Adrenal gland (tissue), 12 donors: ENCODE measurements around the gene UQCC3. TPM values are rescaled to one million over a fixed set of nuclear protein-coding genes. Genes with fewer than 3 reads are reported as not detected.
A peak's percentile ranks its signal among the peaks of the same experiment; 100 is the strongest.

Source experiments
- DNase-seq, 7 donors: peaks; one replicate each; pipeline ENCODE4 v3.0.0-alpha.2; 2019 to 2020
- H3K27ac ChIP-seq, 5 donors: fragments of 200-600 bp; sonication (generic) in 4 of 5; 1 replicate in 3 of 5; 2 replicates in 2 of 5; pipeline versions ENCODE4 v1.5.1 to v1.8.0; 2016 to 2020; ENCODE audit warnings: mild to moderate bottlenecking in 1 of 5
- H3K27me3 ChIP-seq: fragments of 200-600 bp; 2 replicates; pipeline ENCODE4 v1.8.0; 2021
- H3K36me3 ChIP-seq, 2 donors: fragments of 200-600 bp; replicated peaks in 1 of 2; 1 replicate in 1 of 2; 2 replicates in 1 of 2; pipeline versions ENCODE4 v1.5.1 to v1.8.0; 2018 to 2022
- H3K4me1 ChIP-seq, 2 donors: fragments of 200-600 bp; replicated peaks in 1 of 2; 1 replicate in 1 of 2; 2 replicates in 1 of 2; pipeline versions ENCODE4 v1.5.1 to v1.8.0; 2018 to 2021
- H3K4me3 ChIP-seq, 4 donors: fragments of 200-600 bp; sonication (generic) in 3 of 4; one replicate each; pipeline ENCODE4 v1.5.1; 2016 to 2018
- H3K9me3 ChIP-seq, 3 donors: fragments of 200-600 bp; sonication (generic) in 1 of 3; replicated peaks in 1 of 3; 1 replicate in 2 of 3; 2 replicates in 1 of 3; pipeline versions ENCODE4 v1.5.1 to v1.8.0; 2016 to 2021
- CTCF ChIP-seq, 6 experiments: fragments of 450-650 bp in 4 of 6; fragments of 200-600 bp in 2 of 6; sonication (generic) in 1 of 6; IDR thresholded peaks; 1 replicate in 5 of 6; 2 replicates in 1 of 6; pipeline versions ENCODE4 v1.5.1 to v1.8.0; 2016 to 2021; ENCODE audit warnings: antibody characterized with exemption in 6 of 6, mild to moderate bottlenecking in 2 of 6, moderate library complexity in 1 of 6
- POLR2A ChIP-seq, 2 donors: fragments of 450-650 bp; IDR thresholded peaks; one replicate each; pipeline ENCODE4 v1.6.1; 2017; ENCODE audit warnings: antibody characterized with exemption in 2 of 2, mild to moderate bottlenecking in 2 of 2, moderate library complexity in 1 of 2
- WGBS, 4 donors: extraction: QIAGEN DNeasy Blood & Tissue Kit in 2 of 4; methylation state at CpG; one replicate each; pipeline versions ENCODE4 v1.1.5 to v1.1.7; 2013 to 2017; 5-methylcytosine and 5-hydroxymethylcytosine counted together
- intact Hi-C, 2 donors: fragments of 100-400 bp; cut with DNase I; formaldehyde crosslinking; loops; one replicate each; pipeline versions ENCODE4 v1.14.1 to v1.15.0; 2022 to 2023
- polyA plus RNA-seq, 3 donors: library from polyadenylated mRNA; stranded (reverse); fragments of 200-250 nt in 2 of 3; fragments of 350-450 nt in 1 of 3; fragmentation: Illumina TruSeq in 1 of 3; extraction: RNeasy Lipid Tissue Mini Kit (QIAGEN cat#74804) in 1 of 3; gene quantifications; one replicate each; pipeline ENCODE4 v1.2.3, GENCODE V29; 2013 to 2014
- total RNA-seq, 9 donors: library from RNA; depleted of rRNA in 4 of 9; stranded (reverse); fragments of >200 nt in 4 of 9; fragments of 120-200 nt in 1 of 9; fragmentation: NEBNext Ultra II Directional in 1 of 9; extraction: Animal tissue kit (Norgen Biotek cat#: 25700) in 1 of 9; gene quantifications; one replicate each; pipeline versions ENCODE4 v1.1.0 to v1.2.4, GENCODE V29; 2013 to 2023
- donor health status: healthy with polysubstance abuse.
- donor health status: Bipolar disorder and iron deficiency.
- donor health status: DM: yes; HTN: yes; CAD: no.
- donor health status: DM: no; HTN: no; CAD: no.
- donor health status: DM: no; HTN: no; CAD: no.
- donor health status: DM: yes; HTN: yes; CAD: no.

Gene UQCC3
- total and polyA plus RNA-seq, 12 donors: 2.2 to 25.7 (median 15.8) TPM

GRCh38 chr11:62632492-62632891, 39.0 kb upstream of the UQCC3 start:
- Histone ChIP-seq H3K27me3 (no peaks in the 10 kb centered on the region), H3K27ac (no peak overlapping the region), H3K4me1 (no peaks in the 10 kb centered on the region), H3K36me3 (peaks cover 0 to 100% of the 10 kb centered on the region in 2 donors), H3K9me3 (no peaks in the 10 kb centered on the region), H3K4me3 (no peak overlapping the region)
- intact Hi-C loops: no loop called here
- TF ChIP-seq CTCF (IDR thresholded peaks at IDR 0.05): no peak
- TF ChIP-seq POLR2A (IDR thresholded peaks at IDR 0.05): no peak
- DNase-seq: peak in 2 of 7 donors; percentile 29 to 75
- 47 to 80% (median 55%) methylated on average over 2 to 6 of the region's 6 CpGs for WGBS, 4 donors

DNA sequence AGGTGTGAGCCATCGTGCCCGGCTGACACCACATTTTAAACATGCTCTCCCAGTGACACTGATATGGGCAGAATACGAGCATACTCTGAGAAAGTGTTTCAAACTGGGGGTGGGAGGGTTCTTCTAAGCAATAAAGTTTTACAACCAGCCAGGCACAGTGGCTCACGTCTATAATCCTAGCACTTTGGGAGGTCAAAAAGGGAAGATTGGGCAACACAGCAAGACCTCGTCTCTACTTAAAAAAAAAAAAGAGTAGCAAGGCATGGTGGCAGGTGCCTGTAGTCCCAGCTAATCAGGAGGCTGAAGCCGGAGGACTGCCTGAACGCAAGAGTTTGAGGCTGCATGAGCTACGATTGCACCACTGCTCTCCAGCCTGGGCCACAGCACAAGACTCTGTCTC, 27.3 kb upstream of the UQCC3 start:
- no peak overlapping the region for H3K27ac ChIP-seq
- TF ChIP-seq CTCF (IDR thresholded peaks at IDR 0.05) (no peak), POLR2A (IDR thresholded peaks at IDR 0.05) (no peak)
- WGBS, 4 donors: 79 to 85% (median 81%) methylated on average over 8 of the region's 8 CpGs

DNA sequence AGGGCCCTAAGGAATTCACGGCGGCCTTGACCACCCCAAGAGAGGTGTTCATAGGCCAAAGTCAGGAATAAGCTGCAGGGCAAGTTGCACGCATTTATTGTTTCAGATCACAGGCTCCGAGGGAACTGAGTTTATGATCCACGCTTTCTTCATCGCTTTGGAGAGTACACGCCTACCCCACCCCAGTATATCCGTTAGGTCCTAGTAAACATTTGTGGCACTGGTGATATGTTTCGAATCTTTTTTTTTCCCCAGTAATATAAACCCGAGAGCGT, 25.9 kb upstream of the UQCC3 start:
- peak overlapping the region in 4 of 5 donors; percentile 90 to 95 (median 92) for H3K27ac ChIP-seq
- TF ChIP-seq POLR2A (IDR thresholded peaks at IDR 0.05) (no peak), CTCF (IDR thresholded peaks at IDR 0.05) (no peak)
- WGBS, 4 donors: 10 to 17% (median 13%) methylated on average over 11 of the region's 11 CpGs

More for the DNA sequence above, 27.3 kb upstream of the UQCC3 start:
- intact Hi-C loops: no loop called here
- Histone ChIP-seq H3K9me3 (no peaks in the 10 kb centered on the region), H3K4me3 (no peak overlapping the region), H3K4me1 (peaks cover 11 to 23% of the 10 kb centered on the region in 2 donors), H3K27me3 (no peaks in the 10 kb centered on the region), H3K36me3 (peaks cover 0 to 35% of the 10 kb centered on the region in 2 donors)
- no peak for DNase-seq

DNA sequence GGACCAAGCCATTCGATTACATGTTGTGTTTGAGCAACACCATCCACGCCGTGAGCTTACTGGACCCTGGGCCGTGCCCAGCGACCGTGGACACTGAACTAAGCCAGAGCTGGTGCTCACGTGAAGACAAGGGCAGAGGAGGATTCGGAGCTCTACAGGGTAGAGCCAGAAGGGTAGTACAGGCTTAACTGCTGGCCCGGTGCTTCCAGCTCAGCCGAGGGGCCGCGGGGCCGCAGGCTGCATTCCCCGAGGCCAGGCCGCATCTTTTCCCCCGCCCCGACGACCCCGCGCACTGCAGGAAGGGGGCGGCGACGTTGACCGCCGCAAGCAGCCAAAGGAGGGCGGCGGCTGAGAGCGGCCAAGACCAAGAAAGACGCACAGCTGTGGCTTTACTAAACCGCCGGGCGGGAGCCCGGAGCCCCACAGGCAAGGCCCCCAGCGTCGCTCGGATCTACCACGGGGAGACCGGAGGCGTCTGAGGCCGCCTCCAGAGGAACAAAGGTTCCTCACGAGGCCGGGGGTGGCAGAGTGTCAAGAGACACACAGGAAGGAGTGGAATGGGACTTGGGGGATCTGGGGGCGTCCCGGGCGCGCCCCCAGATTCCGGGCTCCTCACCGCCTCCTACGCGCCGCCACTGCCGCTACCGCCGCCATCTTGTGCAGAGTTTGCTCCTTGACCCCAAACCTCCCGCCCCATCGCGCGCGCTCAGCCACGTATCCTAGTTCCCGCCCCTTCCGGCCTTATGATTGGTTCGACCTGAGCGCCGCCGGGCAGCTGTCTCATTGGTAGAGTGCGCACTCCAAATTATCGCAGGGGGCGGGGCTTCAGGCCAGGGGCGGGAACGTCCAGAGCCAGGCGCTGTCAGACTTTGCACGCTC, 25.3 kb upstream of the UQCC3 start, which contains the start of gene GANAB:
TSS of gene GANAB (minus strand) at position 668 of the 879 bp plus-strand sequence. CDS start at position 654, 14 bp downstream.
- Histone ChIP-seq H3K36me3 (peaks cover 0 to 34% of the 10 kb centered on the region in 2 donors), H3K27ac (peak within 1 kb of the TSS; percentile 82 to 95 (median 90)), H3K4me1 (peaks cover 11 to 23% of the 10 kb centered on the region in 2 donors), H3K4me3 (peak within 1 kb of the TSS; percentile 75 to 98 (median 85)), H3K9me3 (no peaks in the 10 kb centered on the region), H3K27me3 (no peaks in the 10 kb centered on the region)
- 0% methylated on average over 28 to 73 of the region's 73 CpGs for WGBS, 4 donors
- peak; percentile 99 to 100 (median 100) for DNase-seq
- intact Hi-C loops: no loop called here
- TF ChIP-seq POLR2A (IDR thresholded peaks at IDR 0.05) (peak; percentile 77 to 88), CTCF (IDR thresholded peaks at IDR 0.05) (peak in 1 of 6 experiments; percentile 3)

More for the DNA sequence above, 25.9 kb upstream of the UQCC3 start:
- Histone ChIP-seq H3K36me3 (peaks cover 0 to 34% of the 10 kb centered on the region in 2 donors), H3K4me1 (peaks cover 11 to 23% of the 10 kb centered on the region in 2 donors), H3K27me3 (no peaks in the 10 kb centered on the region), H3K4me3 (peak overlapping the region in 3 of 4 donors; percentile 75 to 91 (median 79)), H3K9me3 (no peaks in the 10 kb centered on the region)
- DNase-seq: no peak
- intact Hi-C loops: no loop called here
